ENCODE data around the gene NT5C1B.

Gene NT5C1B

DNA sequence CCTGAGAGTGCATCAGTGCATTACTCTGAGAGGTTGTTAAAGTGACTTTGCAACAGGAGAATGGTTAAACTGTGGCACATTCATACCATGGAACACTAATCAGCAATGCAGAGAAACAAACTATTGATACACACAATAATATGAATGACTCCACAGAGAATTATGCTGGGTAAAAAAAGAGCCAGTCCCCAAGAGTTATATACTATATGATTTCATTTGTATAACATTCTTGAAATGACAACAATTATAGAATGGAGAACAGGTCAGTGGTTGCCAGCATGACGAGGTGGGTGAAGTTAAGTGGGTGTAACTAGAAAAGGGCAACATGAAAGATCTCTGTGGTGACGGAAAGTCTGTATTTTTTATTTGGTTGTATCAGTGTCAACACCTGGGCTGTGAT, 3.0 kb upstream of the NT5C1B start:
- Histone ChIP-seq H3K9me3 (replicated peaks; ENCODE audit: insufficient read depth, low read length) (no peaks in the 10 kb centered on the region), H3K9me2 (replicated peaks; ENCODE audit: insufficient read depth, low read length) (no peaks in the 10 kb centered on the region), H3F3A (ENCODE audit: insufficient read depth, low read length) (no peaks in the 10 kb centered on the region), H3K4me1 (ENCODE audit: low read length) (no peaks in the 10 kb centered on the region), H3K79me2 (ENCODE audit: low read length) (no peaks in the 10 kb centered on the region), H3K4me2 (ENCODE audit: low read depth, low read length) (no peak overlapping the region), H4K20me1 (ENCODE audit: insufficient read depth, low read length) (no peaks in the 10 kb centered on the region), H3K9ac (ENCODE audit: low read length) (no peak overlapping the region), H3K36me3 (replicated peaks; ENCODE audit: insufficient read depth, low read length) (no peaks in the 10 kb centered on the region), H2AFZ (ENCODE audit: low read length) (no peak overlapping the region), H3K27me3 (replicated peaks; ENCODE audit: insufficient read depth, low read length) (no peaks in the 10 kb centered on the region), H3K4me3 (ENCODE audit: low read length) (no peak overlapping the region), H3K27ac (ENCODE audit: low read length) (no peak overlapping the region)
- DNase-seq = no peak
- TF ChIP-seq EZH2 (optimal IDR thresholded peaks at IDR 0.05; ENCODE audit: low read depth, low read length) (no peak), EZH2phosphoT487 (IDR thresholded peaks at IDR 0.05; ENCODE audit: low read length) (no peak)
- TF ChIP-seq, protein P1, sequence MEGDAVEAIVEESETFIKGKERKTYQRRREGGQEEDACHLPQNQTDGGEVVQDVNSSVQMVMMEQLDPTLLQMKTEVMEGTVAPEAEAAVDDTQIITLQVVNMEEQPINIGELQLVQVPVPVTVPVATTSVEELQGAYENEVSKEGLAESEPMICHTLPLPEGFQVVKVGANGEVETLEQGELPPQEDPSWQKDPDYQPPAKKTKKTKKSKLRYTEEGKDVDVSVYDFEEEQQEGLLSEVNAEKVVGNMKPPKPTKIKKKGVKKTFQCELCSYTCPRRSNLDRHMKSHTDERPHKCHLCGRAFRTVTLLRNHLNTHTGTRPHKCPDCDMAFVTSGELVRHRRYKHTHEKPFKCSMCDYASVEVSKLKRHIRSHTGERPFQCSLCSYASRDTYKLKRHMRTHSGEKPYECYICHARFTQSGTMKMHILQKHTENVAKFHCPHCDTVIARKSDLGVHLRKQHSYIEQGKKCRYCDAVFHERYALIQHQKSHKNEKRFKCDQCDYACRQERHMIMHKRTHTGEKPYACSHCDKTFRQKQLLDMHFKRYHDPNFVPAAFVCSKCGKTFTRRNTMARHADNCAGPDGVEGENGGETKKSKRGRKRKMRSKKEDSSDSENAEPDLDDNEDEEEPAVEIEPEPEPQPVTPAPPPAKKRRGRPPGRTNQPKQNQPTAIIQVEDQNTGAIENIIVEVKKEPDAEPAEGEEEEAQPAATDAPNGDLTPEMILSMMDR (IDR thresholded peaks at IDR 0.05; ENCODE audit: low read length) = no peak

DNA sequence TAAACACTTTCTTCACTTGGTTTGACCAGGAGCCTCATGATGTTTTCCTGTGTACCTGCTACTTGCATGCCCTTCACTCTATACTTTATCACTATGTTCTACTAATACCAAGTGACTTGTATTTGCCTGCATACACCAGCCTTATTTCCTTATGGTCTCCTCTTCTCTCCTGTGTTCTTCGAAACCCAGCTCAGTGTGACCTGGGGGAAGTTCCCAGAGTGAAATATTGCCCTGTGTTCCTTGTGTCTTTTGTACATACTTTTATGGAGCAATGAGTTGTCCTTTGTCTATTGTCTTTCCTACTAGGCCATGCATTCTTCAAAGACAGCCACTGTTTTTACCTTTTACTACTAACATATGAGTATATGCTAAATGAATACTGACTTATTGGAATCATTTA, 567 bp downstream of the NT5C1B start:
- Histone ChIP-seq H2AFZ (ENCODE audit: low read length) (no peak overlapping the region), H3K9me2 (replicated peaks; ENCODE audit: insufficient read depth, low read length) (no peaks in the 10 kb centered on the region), H3K9ac (ENCODE audit: low read length) (no peak overlapping the region), H3K9me3 (replicated peaks; ENCODE audit: insufficient read depth, low read length) (no peaks in the 10 kb centered on the region), H3K4me1 (ENCODE audit: low read length) (no peaks in the 10 kb centered on the region), H3K4me2 (ENCODE audit: low read depth, low read length) (no peak overlapping the region), H3K79me2 (ENCODE audit: low read length) (no peaks in the 10 kb centered on the region), H3K27ac (ENCODE audit: low read length) (no peak overlapping the region), H3F3A (ENCODE audit: insufficient read depth, low read length) (no peaks in the 10 kb centered on the region), H3K36me3 (replicated peaks; ENCODE audit: insufficient read depth, low read length) (no peaks in the 10 kb centered on the region), H3K27me3 (replicated peaks; ENCODE audit: insufficient read depth, low read length) (no peaks in the 10 kb centered on the region), H3K4me3 (ENCODE audit: low read length) (no peak overlapping the region), H4K20me1 (ENCODE audit: insufficient read depth, low read length) (no peaks in the 10 kb centered on the region)
- DNase-seq = no peak
- TF ChIP-seq, protein P1 (IDR thresholded peaks at IDR 0.05; ENCODE audit: low read length) = no peak
- TF ChIP-seq EZH2 (optimal IDR thresholded peaks at IDR 0.05; ENCODE audit: low read depth, low read length) = no peak
- no peak for TF ChIP-seq EZH2phosphoT487 (IDR thresholded peaks at IDR 0.05; ENCODE audit: low read length)

DNA sequence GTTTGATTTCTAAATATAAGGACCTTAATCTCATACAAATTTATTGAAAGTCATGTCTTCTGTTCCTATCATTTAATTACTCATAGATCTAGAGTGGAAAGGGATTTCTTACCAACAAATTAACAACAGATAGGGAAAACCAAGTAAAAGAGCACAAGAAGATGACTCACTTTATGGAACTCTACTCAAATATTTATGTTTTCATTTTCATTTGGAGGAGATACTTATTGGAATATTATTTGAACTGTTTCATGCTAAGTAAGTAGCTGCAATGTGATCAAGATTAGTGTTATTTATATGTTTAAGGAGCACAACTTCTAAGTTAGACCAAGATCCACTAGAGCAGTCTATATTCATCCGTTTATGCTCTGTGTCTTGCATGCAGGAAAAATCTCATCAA, 1.3 kb downstream of the NT5C1B start:
- H3K27me3 ChIP-seq (replicated peaks; ENCODE audit: insufficient read depth, low read length) = no peaks in the 10 kb centered on the region

More for the DNA sequence above, 1.3 kb downstream of the NT5C1B start:
- TF ChIP-seq EZH2 (optimal IDR thresholded peaks at IDR 0.05; ENCODE audit: low read depth, low read length) (no peak), EZH2phosphoT487 (IDR thresholded peaks at IDR 0.05; ENCODE audit: low read length) (no peak)
- TF ChIP-seq, protein P1 (IDR thresholded peaks at IDR 0.05; ENCODE audit: low read length) = no peak
- Histone ChIP-seq H3K27ac (ENCODE audit: low read length) (no peak overlapping the region), H3K36me3 (replicated peaks; ENCODE audit: insufficient read depth, low read length) (no peaks in the 10 kb centered on the region), H4K20me1 (ENCODE audit: insufficient read depth, low read length) (no peaks in the 10 kb centered on the region), H3F3A (ENCODE audit: insufficient read depth, low read length) (no peaks in the 10 kb centered on the region), H3K9ac (ENCODE audit: low read length) (no peak overlapping the region), H3K4me3 (ENCODE audit: low read length) (no peak overlapping the region), H3K79me2 (ENCODE audit: low read length) (no peaks in the 10 kb centered on the region), H3K4me2 (ENCODE audit: low read depth, low read length) (no peak overlapping the region), H2AFZ (ENCODE audit: low read length) (no peak overlapping the region), H3K4me1 (ENCODE audit: low read length) (no peaks in the 10 kb centered on the region), H3K9me3 (replicated peaks; ENCODE audit: insufficient read depth, low read length) (no peaks in the 10 kb centered on the region), H3K9me2 (replicated peaks; ENCODE audit: insufficient read depth, low read length) (no peaks in the 10 kb centered on the region)
- no peak for DNase-seq
